LNCAP (cell line): ENCODE data around the gene POLK.

ENCODE experiments used
- TF ChIP-seq, protein P1 (sequence below): fragments of 450-650 bp; IDR thresholded peaks from 2 replicates; pipeline ENCODE4 v1.5.1; 2017; ENCODE audit warnings: mild to moderate bottlenecking

The POLK gene

DNA sequence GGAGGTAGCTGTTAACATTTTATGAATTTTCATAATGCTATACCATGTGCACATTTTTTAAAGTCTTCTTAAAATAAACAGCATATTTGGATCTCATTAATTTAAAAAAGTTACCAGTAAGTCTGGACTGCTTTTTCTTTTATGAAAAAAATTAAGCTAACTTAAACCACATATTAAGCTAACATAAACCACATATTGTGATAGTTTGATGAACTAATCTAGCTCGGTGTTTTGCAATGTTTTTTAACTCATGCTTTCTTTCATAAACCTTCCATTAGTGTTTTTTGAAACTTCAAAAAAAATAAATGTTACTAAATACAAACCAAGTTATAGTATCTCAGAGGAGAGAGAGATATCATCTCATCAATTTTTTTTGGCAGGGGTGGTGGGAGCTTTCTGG, 26.5 kb downstream of the POLK start:
- TF ChIP-seq, protein P1, sequence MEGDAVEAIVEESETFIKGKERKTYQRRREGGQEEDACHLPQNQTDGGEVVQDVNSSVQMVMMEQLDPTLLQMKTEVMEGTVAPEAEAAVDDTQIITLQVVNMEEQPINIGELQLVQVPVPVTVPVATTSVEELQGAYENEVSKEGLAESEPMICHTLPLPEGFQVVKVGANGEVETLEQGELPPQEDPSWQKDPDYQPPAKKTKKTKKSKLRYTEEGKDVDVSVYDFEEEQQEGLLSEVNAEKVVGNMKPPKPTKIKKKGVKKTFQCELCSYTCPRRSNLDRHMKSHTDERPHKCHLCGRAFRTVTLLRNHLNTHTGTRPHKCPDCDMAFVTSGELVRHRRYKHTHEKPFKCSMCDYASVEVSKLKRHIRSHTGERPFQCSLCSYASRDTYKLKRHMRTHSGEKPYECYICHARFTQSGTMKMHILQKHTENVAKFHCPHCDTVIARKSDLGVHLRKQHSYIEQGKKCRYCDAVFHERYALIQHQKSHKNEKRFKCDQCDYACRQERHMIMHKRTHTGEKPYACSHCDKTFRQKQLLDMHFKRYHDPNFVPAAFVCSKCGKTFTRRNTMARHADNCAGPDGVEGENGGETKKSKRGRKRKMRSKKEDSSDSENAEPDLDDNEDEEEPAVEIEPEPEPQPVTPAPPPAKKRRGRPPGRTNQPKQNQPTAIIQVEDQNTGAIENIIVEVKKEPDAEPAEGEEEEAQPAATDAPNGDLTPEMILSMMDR = no peak

DNA sequence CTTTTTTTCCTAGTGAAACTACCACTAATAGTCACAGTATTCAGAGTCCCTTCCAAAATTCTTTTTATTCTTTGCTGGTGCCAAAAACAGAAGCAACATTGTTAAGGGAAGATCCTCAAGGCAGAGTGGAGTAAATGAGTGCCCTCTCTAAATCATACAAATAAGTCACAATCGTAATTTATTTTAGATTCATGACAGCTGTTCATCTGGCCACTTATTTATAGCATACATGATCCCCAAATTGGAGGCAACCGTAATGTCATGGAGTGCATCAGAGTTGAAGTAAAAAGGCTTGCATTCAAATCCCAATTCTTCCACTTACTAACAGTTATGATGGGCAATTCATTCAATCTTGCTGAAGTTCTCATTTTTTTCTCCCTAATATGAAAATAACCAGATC, 33.4 kb downstream of the POLK start:
- TF ChIP-seq, protein P1 = no peak

DNA sequence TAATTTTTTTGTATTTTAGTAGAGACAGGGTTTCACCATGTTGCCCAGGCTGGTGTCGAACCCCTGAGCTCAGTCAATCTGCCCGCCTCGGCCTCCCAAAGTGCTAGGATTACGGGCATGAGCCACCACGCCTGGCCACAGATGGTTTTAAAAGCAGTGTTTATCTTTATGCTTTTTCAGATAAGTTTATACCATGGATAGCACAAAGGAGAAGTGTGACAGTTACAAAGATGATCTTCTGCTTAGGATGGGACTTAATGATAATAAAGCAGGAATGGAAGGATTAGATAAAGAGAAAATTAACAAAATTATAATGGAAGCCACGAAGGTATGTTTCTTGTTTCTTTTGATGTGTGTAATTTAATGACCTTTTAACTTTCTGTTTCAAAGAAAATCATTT, 35.1 kb downstream of the POLK start:
- TF ChIP-seq, protein P1 = no peak

DNA sequence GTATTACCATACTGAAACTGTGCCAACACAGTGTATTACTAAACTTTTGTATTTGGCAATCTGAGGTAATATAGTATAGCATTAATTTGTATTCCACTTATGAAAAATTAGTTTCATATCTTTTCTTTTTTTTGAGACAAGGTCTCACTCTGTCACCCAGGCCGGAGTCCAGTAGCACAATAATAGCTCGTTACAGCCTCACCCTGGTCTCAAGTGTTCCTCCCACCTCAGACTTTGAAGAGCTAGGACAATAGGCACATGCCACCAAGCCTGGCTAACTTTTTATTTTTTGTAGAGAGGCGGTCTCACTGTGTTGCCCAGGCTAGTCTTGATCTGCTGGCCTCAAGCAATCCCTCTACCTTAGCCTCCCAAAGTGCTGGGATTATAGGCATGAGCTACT, 36.1 kb downstream of the POLK start:
- TF ChIP-seq, protein P1 = no peak

DNA sequence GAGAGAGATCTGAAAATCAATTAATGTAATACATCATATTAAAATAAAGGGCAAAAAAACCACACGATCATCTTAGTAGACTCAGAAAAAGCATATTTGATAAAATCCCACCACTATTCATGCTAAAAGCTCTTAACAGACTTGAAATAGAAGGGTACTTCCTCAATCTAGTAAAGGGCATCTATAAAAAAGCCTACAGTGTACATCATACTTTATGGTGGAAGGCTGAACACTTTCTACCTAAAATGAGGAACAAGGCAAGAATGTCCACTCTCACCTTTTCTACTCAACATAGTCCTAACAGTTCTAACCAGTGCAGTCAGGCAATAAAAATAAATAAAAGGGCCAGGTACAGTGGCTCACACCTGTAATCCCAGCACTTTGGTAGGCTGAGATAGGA, 38.9 kb downstream of the POLK start:
- TF ChIP-seq, protein P1 = no peak

DNA sequence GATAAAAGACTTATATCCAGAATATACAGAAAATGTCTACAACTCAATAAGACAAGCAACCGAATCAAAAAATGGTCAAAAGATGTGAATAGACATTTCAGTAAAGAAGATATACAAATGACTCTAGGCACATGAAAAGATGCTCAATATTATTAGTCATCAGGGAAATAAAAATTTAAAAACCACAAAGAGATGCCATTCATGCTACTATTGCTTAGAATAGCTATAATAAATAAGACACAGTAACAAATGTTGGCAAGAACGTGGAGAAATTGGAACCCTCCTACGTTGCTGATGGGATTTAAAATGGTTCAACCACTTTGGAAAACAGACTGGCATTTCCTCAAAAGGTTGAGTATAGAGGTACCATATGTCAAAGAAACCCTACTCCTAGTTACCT, 39.8 kb downstream of the POLK start:
- TF ChIP-seq, protein P1 = no peak

DNA sequence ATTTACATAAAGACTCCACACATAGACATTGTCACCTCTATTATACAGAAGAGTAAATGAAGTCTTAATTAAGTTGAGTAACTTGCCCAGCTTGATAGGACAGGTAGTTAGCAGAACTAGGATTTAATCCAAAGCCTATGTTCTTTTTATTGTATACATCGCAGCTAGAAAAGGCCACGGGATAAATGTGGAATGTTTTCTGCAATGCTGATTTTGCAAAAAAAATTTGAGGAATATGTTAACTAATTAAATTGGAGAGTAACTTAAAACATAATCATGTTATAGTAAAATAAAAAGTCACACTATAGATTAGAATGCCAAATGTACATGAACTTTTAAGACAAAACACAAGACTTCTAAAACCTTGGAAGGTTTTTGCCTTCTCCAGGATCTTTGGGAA, 41.1 kb downstream of the POLK start:
- TF ChIP-seq, protein P1 = no peak

GRCh38 chr5:75553358-75553757, 41.7 kb downstream of the POLK start:
- TF ChIP-seq, protein P1 = no peak
